GM12864 (cell line): Measurements from ENCODE around the gene PRDM11.
A peak's percentile ranks its signal among the peaks of the same experiment; 100 is the strongest.

Experiments used
- DNase-seq: peaks from one replicate; pipeline ENCODE4 v3.0.0-alpha.2; 2011; ENCODE audit warnings: low read depth
- H3K4me3 ChIP-seq: 2 replicates; pipeline ENCODE4 v1.5.1; 2011; ENCODE audit warnings: mild to moderate bottlenecking, low read depth, low read length, control low read depth
- TF ChIP-seq, protein P1 (sequence below): IDR thresholded peaks from 2 replicates; pipeline ENCODE4 v1.5.1; 2011; ENCODE audit warnings: low read depth, mild to moderate bottlenecking, moderate library complexity, low read length, control low read depth, inconsistent platforms; ENCODE audit errors: missing control alignments

Gene PRDM11

GRCh38 chr11:45264839-45265515, 118.5 kb downstream of the PRDM11 start:
- H3K4me3 ChIP-seq = no peak overlapping the region
- TF ChIP-seq, protein P1, sequence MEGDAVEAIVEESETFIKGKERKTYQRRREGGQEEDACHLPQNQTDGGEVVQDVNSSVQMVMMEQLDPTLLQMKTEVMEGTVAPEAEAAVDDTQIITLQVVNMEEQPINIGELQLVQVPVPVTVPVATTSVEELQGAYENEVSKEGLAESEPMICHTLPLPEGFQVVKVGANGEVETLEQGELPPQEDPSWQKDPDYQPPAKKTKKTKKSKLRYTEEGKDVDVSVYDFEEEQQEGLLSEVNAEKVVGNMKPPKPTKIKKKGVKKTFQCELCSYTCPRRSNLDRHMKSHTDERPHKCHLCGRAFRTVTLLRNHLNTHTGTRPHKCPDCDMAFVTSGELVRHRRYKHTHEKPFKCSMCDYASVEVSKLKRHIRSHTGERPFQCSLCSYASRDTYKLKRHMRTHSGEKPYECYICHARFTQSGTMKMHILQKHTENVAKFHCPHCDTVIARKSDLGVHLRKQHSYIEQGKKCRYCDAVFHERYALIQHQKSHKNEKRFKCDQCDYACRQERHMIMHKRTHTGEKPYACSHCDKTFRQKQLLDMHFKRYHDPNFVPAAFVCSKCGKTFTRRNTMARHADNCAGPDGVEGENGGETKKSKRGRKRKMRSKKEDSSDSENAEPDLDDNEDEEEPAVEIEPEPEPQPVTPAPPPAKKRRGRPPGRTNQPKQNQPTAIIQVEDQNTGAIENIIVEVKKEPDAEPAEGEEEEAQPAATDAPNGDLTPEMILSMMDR = no peak
- no peak for DNase-seq

GRCh38 chr11:45265969-45266675, 119.7 kb downstream of the PRDM11 start:
- DNase-seq = no peak
- TF ChIP-seq, protein P1 = no peak
- no peak overlapping the region for H3K4me3 ChIP-seq

DNA sequence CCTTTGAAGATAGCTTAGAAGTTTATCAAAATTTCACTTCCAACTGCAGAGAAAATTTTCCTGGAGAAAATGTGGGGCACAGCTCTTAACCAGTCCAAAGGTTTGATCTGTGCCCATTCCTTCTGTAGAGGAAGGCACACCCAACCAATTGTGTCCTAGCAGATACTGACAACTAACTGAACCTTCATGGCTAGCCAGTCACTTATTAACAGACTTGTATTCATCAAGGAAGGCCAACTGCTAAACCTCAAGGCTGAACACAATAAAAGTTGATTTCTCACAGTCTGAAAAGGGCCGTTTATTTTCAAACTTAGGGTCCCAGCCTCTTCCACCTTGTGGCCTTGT, 120.2 kb downstream of the PRDM11 start:
- TF ChIP-seq, protein P1 = no peak
- H3K4me3 ChIP-seq = no peak overlapping the region
- no peak for DNase-seq

DNA sequence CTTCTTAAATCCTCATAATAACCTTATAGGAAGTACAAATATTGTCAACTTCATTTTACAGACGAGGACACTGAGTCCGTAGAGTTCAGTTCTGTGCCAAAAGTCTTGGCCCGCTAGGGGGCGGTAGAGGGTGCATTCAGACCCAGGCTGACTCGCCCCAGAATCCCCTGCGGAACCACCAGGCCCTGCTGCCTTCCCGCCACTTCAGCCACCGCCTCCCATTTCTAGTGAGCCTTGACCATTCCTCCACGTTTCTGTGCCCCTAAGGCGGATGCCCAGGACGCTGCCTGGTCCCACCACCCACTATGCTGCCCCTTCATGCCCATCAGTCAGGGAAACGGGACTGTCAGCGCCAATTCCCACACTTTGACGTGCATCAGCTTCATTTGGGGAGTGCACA, 120.6 kb downstream of the PRDM11 start:
- TF ChIP-seq, protein P1 = peak; percentile 64
- no peak for DNase-seq
- H3K4me3 ChIP-seq = no peak overlapping the region

- no peak overlapping the region for H3K4me3 ChIP-seq
- TF ChIP-seq, protein P1 = no peak
- DNase-seq = no peak
These were observed 121.3 kb downstream of the PRDM11 start for GRCh38 chr11:45267652-45268299.

DNA sequence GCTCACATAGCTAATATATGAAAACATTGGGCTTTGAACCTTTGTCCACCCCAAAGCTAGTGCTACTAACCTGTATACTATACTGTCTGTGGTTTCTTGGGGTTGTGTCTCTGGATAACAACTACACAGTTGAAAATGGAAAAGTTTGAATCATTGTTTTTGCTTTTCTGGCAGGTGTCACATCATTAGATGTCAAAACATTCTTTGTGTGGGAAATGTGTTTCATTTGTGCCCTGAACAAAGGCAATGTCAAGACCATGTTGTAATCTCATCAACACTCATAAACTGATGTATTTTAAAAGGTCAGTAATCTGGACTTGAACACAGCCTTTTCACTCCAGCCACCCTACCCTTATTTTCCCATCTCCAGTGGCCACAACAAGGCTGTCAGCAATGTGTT, 123.2 kb downstream of the PRDM11 start:
- H3K4me3 ChIP-seq = no peak overlapping the region
- TF ChIP-seq, protein P1 = no peak
- DNase-seq = no peak
